Prostate gland (tissue), 2 donors: ENCODE measurements around the gene TSEN2.

Experiments
- CTCF ChIP-seq, 4 experiments: fragments of 200-600 bp in 2 of 4; fragments of 450-650 bp in 2 of 4; sonication (generic) in 2 of 4; IDR thresholded peaks; 1 replicate in 3 of 4; 2 replicates in 1 of 4; pipeline ENCODE4 v1.5.1; 2016 to 2019; ENCODE audit warnings: antibody characterized with exemption in 4 of 4, mild to moderate bottlenecking in 2 of 4, moderate library complexity in 2 of 4
- POLR2A ChIP-seq: fragments of 450-650 bp; IDR thresholded peaks from one replicate; pipeline ENCODE4 v1.6.1; 2016; ENCODE audit warnings: antibody characterized with exemption, mild to moderate bottlenecking
- POLR2AphosphoS5 ChIP-seq: sonication (generic); formaldehyde crosslinking; IDR thresholded peaks from one replicate; pipeline ENCODE4 v1.6.1; 2017; ENCODE audit warnings: antibody characterized with exemption

GRCh38 chr3:12462159-12462947 lies 21.9 kb upstream of the TSEN2 start:
- no peak for TF ChIP-seq POLR2A
- TF ChIP-seq CTCF (IDR thresholded peaks at IDR 0.05) = no peak
- no peak for TF ChIP-seq POLR2AphosphoS5
